EH (cell line): ENCODE data around the gene RPF1.
"Not testable (repeated sequence)": the region's sequence is repeated elsewhere in the genome, so short reads cannot be mapped to it uniquely, and the experiment has no call there.

ENCODE experiments used
- DNase-seq: peaks from one replicate; pipeline ENCODE4 v3.0.0-alpha.2; 2015; ENCODE audit warnings: low read depth

Gene RPF1, protein sequence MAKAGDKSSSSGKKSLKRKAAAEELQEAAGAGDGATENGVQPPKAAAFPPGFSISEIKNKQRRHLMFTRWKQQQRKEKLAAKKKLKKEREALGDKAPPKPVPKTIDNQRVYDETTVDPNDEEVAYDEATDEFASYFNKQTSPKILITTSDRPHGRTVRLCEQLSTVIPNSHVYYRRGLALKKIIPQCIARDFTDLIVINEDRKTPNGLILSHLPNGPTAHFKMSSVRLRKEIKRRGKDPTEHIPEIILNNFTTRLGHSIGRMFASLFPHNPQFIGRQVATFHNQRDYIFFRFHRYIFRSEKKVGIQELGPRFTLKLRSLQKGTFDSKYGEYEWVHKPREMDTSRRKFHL

DNA sequence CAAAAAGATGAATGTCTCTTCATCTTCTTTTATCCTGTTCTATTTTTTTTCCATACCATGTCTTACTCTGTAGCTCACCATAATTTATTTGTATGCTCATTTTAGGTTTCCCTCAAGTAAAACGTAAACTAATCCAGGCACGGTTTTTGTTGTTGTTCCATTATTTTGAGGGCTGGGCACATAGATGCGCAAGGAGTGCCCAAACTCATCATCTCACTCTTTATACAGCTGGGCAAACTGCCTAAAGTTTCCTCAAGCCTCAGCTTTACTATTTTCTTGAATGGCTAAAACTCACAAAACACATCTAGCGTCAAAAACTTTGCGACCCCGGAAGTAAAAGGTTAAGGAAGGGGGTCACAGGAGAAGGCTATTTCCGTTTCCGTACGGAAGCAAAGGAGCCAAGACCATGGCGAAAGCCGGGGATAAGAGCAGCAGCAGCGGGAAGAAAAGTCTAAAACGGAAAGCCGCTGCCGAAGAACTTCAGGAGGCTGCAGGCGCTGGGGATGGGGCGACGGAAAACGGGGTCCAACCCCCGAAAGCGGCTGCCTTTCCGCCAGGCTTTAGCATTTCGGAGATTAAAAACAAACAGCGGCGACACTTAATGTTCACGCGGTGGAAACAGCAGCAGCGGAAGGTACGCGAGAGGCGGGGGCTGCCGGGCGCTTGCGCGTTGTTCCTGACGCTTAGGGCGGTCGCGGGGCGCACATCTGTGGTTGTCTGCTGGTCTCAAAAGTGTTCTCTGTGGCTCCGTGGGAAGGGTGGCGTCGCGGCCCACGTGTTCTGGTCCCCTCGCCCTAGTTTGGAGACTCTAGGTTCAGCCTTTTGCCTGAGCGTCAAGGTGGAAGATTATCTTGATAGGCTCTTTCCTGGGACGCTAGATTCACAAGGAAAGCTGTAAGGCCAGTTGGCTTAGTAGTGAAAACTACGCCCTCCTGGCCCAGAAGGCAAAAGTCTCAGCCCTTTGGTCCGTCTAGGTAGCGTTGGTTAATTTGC is at the start of gene RPF1:
RPF1 (plus strand) TSS at position 391 of the 993 bp plus-strand sequence; CDS start at position 407, 16 bp downstream.
- DNase-seq = peak; percentile 86

DNA sequence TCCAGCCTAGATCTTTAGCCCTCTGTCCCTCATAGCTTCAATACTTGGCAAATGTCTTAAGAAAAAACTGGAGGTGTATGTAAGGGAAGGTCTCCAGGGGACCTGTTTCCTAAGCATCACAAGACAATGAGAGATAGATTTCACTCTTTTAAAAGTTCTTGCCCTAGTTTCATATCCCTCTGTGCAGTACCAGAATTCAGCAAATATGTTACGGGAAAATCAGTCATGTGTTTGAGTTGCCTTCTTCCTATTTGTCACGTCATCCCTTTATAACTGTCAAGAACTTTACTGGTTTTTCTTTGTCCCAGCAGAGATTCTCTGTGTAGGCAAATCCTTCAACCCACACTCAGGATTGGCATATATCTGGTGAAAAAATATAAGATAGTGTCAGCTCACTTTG is 48.5 kb upstream of the RPF1 start:
- DNase-seq = no peak

DNA sequence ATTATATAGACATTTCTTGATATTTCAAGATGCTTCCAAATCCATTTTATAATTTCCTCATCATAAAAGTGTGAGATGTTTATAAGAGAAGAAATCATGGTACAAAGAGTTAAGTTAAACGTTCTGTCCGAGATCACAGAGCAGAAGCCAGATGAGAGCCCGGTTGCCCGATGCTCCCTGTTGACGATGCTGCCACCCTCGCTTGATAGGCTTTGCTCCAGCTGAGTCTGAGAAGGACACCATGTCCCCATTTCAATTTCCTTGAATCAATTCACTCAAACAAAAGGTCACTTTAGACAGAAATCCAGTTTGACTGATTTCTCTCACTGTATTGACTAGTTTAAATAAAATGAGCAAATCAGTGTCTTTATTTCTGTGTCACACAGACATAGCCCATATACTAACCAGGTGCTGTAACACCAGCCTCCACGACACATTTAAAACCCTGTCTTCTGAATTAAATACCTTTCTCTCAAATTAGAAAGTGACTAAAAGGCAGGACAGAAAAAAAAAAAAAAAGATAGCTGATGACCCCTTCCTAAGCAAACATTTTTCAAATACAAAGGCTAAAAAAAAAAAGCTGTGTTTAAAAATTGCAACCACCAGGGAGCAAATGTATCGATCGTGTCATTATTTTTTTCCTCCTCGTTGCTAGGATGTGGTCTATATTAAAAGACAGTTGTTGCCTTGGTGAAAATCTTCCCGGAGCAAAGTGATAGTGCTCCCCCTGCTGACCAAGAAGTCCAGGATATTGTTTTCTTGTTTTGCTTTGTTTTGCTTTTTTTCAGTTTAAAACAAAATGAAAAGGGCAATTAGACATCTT is 45.6 kb upstream of the RPF1 start:
- peak; percentile 74 for DNase-seq

DNA sequence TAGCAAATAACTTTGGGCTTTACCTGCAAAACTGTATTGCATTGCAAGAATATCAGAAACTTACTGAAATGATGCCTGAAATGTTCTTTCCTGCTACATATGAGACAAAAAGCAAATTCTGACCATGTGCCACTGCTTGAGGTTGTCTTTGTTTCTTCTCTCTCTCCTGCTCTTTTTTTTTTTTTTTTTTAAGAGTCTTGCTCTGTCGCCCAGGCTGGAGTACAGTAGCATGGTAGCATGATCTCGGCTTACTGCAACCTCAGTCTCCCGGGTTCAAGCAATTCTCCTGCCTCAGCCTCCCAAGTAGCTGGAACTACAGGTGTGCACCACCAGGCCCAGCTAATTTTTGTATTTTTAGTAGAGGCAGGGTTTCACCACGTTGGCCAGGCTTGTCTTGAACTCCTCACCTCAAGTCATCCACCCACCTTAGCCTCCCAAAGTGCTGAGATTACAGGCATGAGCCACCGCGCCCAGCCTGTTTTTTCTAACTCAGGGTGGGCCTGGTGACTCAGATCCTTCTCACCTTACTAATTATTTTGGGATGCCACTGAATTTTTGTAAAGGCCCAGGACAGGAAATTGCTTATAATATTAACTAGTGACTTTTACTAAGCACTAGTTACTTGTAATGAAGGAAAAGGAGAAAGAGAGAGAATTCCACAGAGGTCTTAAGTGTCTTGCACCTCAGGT is 44.8 kb upstream of the RPF1 start:
- DNase-seq = no peak

DNA sequence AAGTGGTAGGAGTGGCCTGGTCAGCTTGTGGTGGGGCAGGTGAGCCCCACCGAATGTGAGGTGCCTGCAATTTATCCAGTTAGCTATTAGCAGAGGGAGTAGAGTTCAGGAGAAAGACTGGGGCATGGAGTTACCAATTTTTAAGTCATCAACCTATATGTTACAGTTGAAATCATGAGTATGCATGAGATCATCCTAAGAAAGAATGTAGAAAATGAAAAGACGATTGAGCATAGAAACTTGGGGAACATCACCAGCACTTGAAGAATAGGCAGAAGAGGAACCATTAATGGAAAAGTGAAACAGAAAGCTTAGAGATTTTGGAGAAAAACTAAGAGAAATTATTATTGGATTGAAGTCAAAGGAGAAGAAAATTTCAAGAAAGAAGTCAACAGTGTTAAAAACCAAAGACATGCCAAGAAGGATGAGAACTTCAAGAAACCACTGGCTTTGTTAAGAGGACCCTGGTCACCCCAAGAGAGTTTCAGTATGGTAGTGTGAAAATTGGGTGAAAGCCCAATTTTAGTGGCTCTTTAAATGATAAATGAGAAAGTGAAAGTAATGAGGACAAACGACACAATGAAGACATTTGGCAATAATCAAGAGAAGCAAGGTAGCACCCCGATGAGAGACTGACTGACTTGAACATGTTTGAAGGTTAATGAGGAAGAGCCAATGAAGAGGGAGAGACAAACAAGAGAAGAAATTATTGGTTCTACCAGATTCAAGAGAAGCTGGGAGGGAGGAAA is 44.1 kb upstream of the RPF1 start:
- DNase-seq = peak; percentile 6

DNA sequence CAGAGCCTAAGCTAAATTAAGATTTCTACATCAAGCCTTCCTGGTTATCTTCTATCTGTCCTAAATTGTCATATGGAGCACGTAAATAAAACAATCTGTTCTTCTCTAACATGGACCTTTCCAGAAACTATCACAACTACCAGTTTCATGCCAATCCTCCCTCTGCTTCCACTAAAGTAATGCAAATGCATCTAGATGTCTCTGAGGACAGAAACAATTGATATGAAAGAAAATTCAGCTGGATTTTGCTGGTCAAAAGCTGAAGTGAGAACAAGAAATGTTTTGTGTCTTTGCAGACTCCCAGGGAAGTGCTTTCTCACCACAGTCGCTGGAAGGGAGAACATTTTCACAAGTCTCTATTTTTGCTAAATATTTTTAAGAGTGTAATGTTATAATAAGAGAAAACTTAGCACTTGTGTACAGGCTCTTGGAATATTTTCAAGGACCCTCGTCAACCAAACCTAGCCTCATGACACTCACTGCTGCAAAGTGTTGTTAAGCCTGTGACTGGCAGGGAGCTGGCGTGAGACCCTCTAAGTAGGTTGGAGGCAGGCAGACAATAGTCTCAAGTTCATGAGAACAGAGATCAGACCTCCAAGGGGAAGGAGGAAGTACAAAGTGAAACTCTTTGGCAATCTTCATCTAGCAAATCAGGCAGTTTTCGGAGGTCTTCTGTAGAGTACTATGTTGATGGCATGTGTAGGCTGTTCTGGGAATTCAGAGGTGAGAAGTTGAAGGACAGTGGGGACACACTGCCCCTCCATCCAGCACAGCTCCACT is 42.0 kb upstream of the RPF1 start:
- DNase-seq = no peak

DNA sequence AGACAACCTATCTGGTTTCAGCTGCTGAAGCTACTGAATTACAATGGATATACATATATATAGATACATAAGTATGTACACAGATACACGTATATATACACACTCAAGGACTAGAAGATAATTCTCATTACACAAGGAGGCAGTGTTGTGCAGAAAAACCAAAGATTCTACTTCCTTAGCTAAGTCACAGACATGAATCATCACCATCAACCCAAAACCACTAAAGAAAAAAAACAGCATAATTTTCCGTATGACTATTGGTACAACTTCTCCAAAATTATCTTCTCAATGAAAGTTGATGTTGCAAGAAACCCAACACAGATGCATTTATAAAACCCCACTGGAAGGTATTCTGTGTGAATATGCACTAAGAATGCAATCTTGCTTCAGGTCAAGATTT is 36.8 kb upstream of the RPF1 start:
- peak; percentile 90 for DNase-seq

DNA sequence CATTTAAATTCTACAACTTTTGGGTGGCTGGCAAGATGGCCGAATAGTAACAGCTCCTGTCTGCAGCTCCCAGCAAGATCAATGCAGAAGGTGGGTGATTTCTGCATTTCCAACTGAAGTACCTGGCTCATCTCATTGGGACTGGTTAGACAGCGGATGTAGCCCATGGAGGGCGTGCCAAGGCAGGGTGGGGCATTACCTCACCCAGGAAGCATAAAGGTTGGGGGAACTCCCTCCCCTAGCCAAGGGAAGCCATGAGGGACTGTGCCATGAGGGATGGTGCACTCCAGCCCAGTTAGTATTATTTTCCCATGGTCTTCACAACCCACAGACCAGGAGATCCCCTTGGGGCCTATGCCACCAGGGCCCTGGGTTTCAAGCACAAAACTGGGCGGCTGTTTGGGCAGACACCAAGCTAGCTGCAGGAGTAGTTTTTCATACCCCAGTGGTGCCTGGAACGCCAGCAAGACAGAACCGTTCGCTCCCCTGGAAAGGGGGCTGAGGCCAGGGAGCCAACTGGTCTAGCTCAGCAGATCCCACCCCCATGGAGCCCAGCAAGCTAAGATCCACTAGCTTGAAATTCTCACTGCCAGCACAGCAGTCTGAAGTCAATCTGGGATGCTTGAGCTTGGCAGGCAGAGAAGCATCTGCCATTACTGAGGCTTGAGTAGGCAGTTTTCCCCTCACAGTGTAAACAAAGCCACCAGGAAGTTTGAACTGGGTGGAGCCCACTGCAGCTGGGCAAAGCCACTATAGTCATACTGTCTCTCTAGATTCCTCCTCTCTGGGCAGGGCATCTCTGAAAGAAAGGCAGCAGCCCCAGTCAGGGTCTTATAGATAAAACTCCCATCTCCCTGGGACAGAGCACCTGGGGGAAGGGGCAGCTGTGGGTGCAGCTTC is 36.1 kb upstream of the RPF1 start:
- peak; percentile 16 for DNase-seq

DNA sequence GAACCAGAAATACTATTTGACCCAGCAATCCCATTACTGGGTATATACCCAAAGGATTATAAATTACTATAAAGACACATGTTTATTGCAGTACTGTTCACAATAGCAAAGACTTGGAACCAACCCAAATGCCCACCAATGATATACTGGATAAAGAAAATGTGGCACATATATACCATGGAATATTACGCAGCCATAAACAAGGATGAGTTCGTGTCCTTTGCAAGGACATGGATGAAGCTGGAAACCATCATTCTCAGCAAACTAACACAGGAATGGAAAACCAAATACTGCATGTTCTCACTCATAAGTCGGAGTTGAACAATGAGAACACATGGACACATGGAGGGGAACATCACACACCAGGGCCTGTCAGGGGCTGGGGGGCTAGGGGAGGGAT is 30.4 kb upstream of the RPF1 start:
- DNase-seq = not testable (repeated sequence)

DNA sequence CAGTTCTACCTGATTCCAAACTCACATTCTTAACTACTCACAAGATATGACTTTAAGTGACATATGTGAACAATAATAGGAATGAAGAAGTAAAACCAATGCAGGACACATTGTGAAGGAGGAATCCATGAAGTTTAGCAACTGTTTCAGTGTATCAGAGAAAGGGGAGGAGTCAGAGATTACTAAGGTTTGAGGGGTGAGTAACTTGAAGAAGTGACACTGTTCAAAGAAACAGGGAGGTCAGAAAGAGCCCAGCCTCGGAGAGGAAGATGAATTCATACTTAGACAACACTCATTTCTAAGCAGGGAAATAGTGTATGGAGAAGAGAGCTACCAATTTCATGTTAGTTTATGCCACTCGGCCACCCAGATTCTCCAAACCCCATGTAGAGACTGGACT is 28.2 kb upstream of the RPF1 start:
- DNase-seq = peak; percentile 2

DNA sequence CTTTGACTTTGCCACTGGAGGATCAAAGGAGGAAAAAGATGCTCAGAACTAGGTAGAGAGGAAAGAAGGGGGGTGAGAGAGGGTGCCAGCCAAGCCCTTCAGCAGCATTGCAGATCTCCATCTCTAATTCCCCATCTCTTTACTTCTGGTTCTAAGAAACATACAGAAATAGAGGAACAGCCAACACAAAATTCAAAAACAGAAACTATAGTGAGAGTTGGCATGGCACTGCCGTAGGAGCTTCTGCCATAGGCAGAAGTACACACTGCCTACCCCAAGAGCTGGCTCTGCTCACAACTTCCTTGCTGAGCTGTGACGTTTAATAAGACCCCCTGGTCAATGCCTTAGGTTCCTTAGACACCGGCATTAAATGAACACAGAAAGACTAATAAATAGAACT is 26.6 kb upstream of the RPF1 start:
- DNase-seq = no peak

DNA sequence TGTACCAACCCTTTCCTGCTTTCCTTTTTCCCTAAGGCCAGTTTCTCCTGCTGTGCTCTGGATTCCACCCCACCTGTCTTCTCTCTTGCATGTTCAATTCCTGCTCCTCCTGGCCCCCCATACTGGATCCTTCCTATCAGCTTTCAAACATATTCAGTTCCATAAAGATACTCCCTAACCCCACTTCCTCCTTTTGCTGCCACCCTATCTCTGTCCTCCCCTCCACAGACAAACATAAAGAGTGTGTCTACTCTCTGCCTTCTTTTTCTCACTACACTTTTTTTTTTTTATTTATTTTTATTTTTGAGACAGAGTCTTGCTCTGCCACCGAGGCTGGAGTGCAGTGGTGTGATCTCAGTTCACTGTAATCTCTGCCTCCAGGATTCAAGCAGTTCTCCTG is 16.9 kb upstream of the RPF1 start:
- DNase-seq = no peak

DNA sequence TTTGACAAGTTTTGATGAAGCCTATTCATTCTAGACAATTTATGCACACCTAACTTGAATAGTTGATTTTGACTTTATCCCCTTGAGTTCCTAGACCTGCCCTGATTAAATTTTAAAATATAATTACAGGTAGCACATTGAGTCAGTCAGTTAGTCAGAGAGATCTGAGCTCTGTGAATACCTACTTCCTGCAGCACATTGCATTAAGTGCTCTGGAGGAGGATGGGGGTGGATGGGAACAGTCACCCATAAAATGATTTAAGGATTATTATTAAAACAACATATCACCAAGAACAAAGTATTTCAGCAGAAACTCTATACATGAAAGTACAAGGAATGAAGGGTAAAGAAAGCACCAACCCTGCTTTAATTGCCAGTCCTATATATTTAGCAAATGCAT is 11.8 kb upstream of the RPF1 start:
- DNase-seq = no peak

DNA sequence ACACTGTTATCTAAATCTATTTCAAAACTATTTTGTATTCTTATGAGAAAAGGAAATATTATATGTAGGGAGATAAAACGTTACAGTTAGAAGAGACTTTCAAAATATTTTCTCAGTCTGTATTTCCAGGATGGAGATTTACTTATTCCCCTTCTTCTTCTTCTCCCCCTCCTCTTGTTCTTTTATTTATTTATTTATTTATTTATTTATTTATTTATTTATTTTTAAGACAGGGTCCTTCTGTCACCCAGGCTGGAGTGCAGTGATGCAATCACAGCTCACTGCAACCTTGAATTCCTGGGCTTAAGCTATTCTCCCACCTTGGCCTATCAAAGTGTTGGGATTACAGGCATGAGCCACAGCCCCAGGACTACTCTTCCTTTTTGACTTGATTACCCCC is 2.8 kb upstream of the RPF1 start:
- no peak for DNase-seq

DNA sequence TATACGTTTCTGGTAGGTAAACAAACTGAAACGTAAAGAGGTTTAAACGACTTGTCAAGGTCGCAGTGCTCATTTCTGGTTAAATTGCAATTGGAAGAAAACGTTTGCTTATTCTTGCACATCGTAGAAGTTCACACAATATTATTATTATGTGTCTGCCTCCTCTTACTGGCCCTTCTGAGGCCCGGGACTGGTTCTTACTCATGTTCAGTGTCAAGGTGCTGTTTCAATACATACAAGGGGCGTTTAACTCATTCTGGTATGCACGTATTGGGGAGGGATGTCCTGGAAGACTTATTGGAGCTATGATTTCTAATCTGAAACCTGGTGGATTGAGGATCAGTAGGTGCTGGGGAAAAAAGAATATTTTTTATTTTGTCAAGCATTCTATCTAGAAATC is 932 bp downstream of the RPF1 start:
- no peak for DNase-seq

DNA sequence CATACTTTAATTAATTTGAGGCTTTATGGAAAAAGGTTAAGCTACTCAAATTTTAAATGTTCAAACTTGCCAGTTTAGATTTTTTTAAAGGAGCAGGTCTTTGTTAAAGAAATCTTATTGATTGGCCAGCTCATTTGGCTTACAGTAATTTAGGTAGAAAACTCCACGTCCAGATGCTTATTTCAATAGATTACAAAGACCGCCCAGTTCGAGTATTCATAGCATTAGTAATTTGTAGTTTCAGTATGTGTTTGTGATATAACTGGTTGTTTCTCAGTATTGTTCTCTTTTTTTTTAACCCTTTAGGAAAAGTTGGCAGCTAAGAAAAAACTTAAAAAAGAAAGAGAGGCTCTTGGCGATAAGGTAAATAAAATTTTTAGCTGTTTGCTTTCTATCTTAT is 1.6 kb downstream of the RPF1 start:
- no peak for DNase-seq

DNA sequence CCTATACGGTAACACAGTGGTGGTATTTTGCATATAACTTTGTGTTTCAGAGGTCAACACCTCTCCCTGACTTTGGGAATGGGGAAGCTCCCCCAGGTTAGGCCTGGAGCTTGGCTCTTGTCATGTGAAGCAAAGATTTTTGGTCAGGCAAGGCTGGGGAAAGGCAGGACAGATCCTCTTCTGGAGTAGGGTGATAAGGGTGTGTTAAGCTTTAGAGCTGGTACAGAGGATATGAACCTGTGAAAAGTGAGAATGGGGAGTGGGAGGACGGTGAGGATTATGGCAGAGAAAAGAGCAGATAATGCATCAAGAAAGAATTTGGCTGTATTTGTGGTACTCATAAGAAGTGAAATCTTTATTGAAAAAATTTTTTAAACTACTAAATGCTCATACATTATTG is 2.3 kb downstream of the RPF1 start:
- no peak for DNase-seq

DNA sequence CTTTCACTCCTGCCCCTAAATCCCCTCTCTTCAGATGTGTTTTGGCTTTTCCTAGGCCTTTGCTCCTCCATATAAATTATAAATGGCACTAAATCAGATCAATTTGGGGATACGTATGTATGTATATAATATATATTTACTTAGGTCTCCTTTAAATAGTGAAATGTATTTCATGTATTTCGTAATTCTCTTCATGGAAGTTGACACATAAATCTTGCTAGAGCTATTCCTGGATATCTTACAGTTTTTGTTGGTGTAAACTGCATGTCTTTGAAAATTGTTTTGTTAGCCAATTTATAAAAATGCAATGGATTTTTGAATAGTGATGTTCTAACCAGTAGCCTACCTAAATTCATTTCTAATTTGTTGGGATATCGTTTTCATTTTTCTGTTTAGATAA is 9.0 kb downstream of the RPF1 start:
- DNase-seq = no peak

DNA sequence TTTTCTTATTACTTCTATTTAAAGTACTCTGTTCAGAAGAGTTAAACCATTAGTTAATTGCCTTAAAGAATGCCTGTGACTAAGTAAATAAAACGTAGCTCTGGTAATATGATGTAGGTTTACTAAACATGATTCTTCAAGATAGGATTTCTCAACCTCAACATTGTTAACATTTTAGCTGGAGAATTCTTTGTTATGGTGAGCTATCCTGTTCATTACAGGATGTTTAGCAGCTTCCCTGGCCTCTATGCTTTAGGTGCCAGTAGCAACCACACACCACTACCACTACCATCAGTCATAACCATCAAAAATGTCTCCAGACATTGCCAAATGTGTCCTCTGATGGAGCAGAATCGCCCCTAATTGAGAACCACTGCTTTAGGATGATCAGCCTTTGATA is 10.7 kb downstream of the RPF1 start:
- DNase-seq = no peak
